A549 (cell line): Measurements from ENCODE around the gene ERLIN1. TPM values are rescaled to one million over a fixed set of nuclear protein-coding genes. Genes with fewer than 3 reads are reported as not detected.

ENCODE experiments used
- ATAC-seq, 2 experiments: fragments of 200-7000 bp in 1 of 2; fragments of >200 bp in 1 of 2; cut with Nextera tagmentation in 1 of 2; cut with Tn5 transposase in 1 of 2; 3 replicates each; pipeline versions ENCODE4 v1.8.0 to v1.9.1; 2018 to 2020; ENCODE audit warnings: mild to moderate bottlenecking in 1 of 2, moderate library complexity in 1 of 2
- CTCF ChIA-PET: fragments of 300-600 bp; sonication (Branson Sonifier 250); formaldehyde crosslinking; extraction: SDS; loops from one replicate; lab custom pipeline; 2021; ENCODE audit warnings: antibody characterized with exemption, inconsistent platforms; lab: Yijun Ruan, JAX
- POLR2A ChIA-PET: fragments of 350-600 bp; formaldehyde crosslinking; extraction: SDS; loops from one replicate; lab custom pipeline; 2021; ENCODE audit warnings: antibody characterized with exemption, inconsistent platforms; lab: Yijun Ruan, JAX
- DNase-seq, 2 experiments: peaks; one replicate each; pipeline versions ENCODE4 v3.0.0 to v3.0.0-alpha.2; 2011 to 2016; ENCODE audit warnings: low read depth in 1 of 2, low spot score in 1 of 2
- FAIRE-seq: peaks from 2 replicates; lab custom pipeline; 2011; peaks lifted over from hg19 to GRCh38; lab: Jason Lieb, UNC
- H3K27ac ChIP-seq, 2 experiments: fragments of >200 bp; sonication (Bioruptor Twin); formaldehyde crosslinking; 3 replicates each; pipeline ENCODE4 v1.5.1; 2016 to 2017
- H3K4me1 ChIP-seq: fragments of >200 bp; sonication (Bioruptor Twin); formaldehyde crosslinking; 3 replicates; pipeline ENCODE4 v1.6.1; 2016
- H3K4me2 ChIP-seq: fragments of >200 bp; sonication (Bioruptor Twin); formaldehyde crosslinking; 3 replicates; pipeline ENCODE4 v1.6.1; 2016
- H3K4me3 ChIP-seq: fragments of >200 bp; sonication (Bioruptor Twin); formaldehyde crosslinking; 3 replicates; pipeline ENCODE4 v1.5.1; 2016
- H3K9me3 ChIP-seq: fragments of >200 bp; sonication (Bioruptor Twin); formaldehyde crosslinking; 3 replicates; pipeline ENCODE4 v1.6.1; 2016
- CBX2 ChIP-seq: fragments of 200-600 bp; sonication (generic); IDR thresholded peaks from 2 replicates; pipeline ENCODE4 v1.6.1; 2016; ENCODE audit warnings: low read depth, mild to moderate bottlenecking, borderline replicate concordance
- CEBPB ChIP-seq, 2 experiments: fragments of >200 bp in 1 of 2; sonication (Bioruptor Twin) in 1 of 2; formaldehyde crosslinking in 1 of 2; IDR thresholded peaks; 2 replicates each; pipeline ENCODE4 v1.6.1; 2012 to 2016
- CHD2 ChIP-seq: fragments of 150-350 bp; IDR thresholded peaks from 2 replicates; pipeline ENCODE4 v1.6.1; 2014; ENCODE audit warnings: low read length; ENCODE audit not compliant: partially characterized antibody
- CHD4 ChIP-seq: fragments of 200-600 bp; sonication (generic); IDR thresholded peaks from 2 replicates; pipeline ENCODE4 v1.6.1; 2016; ENCODE audit warnings: antibody characterized with exemption, mild to moderate bottlenecking, borderline replicate concordance
- EHMT2 ChIP-seq: fragments of 200-600 bp; sonication (generic); IDR thresholded peaks from 2 replicates; pipeline ENCODE4 v1.6.1; 2016; ENCODE audit warnings: antibody characterized with exemption, low read depth, mild to moderate bottlenecking, moderate library complexity
- EP300 ChIP-seq, 2 experiments: fragments of >200 bp; sonication (Bioruptor Twin); formaldehyde crosslinking; IDR thresholded peaks; 2 replicates in 1 of 2; 3 replicates in 1 of 2; pipeline ENCODE4 v1.6.1; 2016 to 2017
- HES2 ChIP-seq: fragments of >200 bp; sonication (Bioruptor Twin); formaldehyde crosslinking; IDR thresholded peaks from 2 replicates; pipeline ENCODE4 v1.6.1; 2016
- HOXB5 ChIP-seq: fragments of 250-450 bp; sonication (Bioruptor Pico); IDR thresholded peaks from 2 replicates; pipeline ENCODE4 v1.5.0; 2020; ENCODE audit warnings: mild to moderate bottlenecking, moderate library complexity
- KDM1A ChIP-seq: fragments of 200-600 bp; sonication (generic); IDR thresholded peaks from 2 replicates; pipeline ENCODE4 v1.6.1; 2016; ENCODE audit warnings: low read depth, mild to moderate bottlenecking
- PHF8 ChIP-seq: fragments of 200-600 bp; sonication (generic); IDR thresholded peaks from 2 replicates; pipeline ENCODE4 v1.6.1; 2016; ENCODE audit warnings: low read depth, mild to moderate bottlenecking, antibody characterized with exemption, moderate library complexity, borderline replicate concordance
- POLR2A ChIP-seq: IDR thresholded peaks from 2 replicates; pipeline ENCODE4 v1.6.1; 2012; ENCODE audit warnings: mild to moderate bottlenecking, low read length
- RAD21 ChIP-seq, 2 experiments: fragments of >200 bp in 1 of 2; sonication (Bioruptor Twin) in 1 of 2; formaldehyde crosslinking in 1 of 2; IDR thresholded peaks in 1 of 2; conservative IDR thresholded peaks in 1 of 2; 2 replicates in 1 of 2; 3 replicates in 1 of 2; pipeline ENCODE4 v1.6.1; 2012 to 2018; ENCODE audit warnings: inconsistent platforms in 1 of 2
- RFX5 ChIP-seq: fragments of 450-650 bp; IDR thresholded peaks from 2 replicates; pipeline ENCODE4 v1.7.1; 2014; ENCODE audit warnings: antibody characterized with exemption, mild to moderate bottlenecking, moderate library complexity
- SMC3 ChIP-seq: fragments of >200 bp; sonication (Bioruptor Twin); formaldehyde crosslinking; IDR thresholded peaks from 3 replicates; pipeline ENCODE4 v1.6.1; 2018; ENCODE audit warnings: inconsistent platforms
- TFCP2L1 ChIP-seq: fragments of 250-450 bp; sonication (Bioruptor Pico); IDR thresholded peaks from 2 replicates; pipeline ENCODE4 v1.5.0; 2021; ENCODE audit warnings: mild to moderate bottlenecking
- TP53 ChIP-seq: fragments of 250-450 bp; sonication (Bioruptor Pico); IDR thresholded peaks from 2 replicates; pipeline ENCODE4 v1.5.0; 2021; ENCODE audit warnings: mild to moderate bottlenecking, moderate library complexity
- ZC3H11A ChIP-seq: fragments of 450-650 bp; IDR thresholded peaks from 2 replicates; pipeline ENCODE4 v1.6.1; 2014; ENCODE audit warnings: antibody characterized with exemption, mild to moderate bottlenecking
- ZNF302 ChIP-seq: fragments of 250-450 bp; sonication (Bioruptor Pico); IDR thresholded peaks from 2 replicates; pipeline ENCODE4 v1.9.0; 2021; ENCODE audit warnings: inconsistent platforms, mild to moderate bottlenecking, moderate library complexity
- WGBS: methylation state at CpG from one replicate; pipeline ENCODE4 v1.1.6; 2017; ENCODE audit errors: missing lambda C conversion rate; 5-methylcytosine and 5-hydroxymethylcytosine counted together
- polyA plus RNA-seq, 4 experiments: library from polyadenylated mRNA; depleted of rRNA in 3 of 4; stranded (reverse); fragments of >200 nt; fragmentation: RNase III in 1 of 4; extraction: RNeasy Plus Mini Kit Qiagen cat#74134 plus additional on column Dnase treatment in 1 of 4; gene quantifications; 2 replicates in 3 of 4; 3 replicates in 1 of 4; pipeline ENCODE4 v1.2.3, GENCODE V29; 2011 to 2017
- TF ChIP-seq, protein P1 (sequence below): fragments of 200-600 bp; sonication (generic); IDR thresholded peaks from 2 replicates; pipeline ENCODE4 v1.6.1; 2016; ENCODE audit warnings: antibody characterized with exemption, mild to moderate bottlenecking, moderate library complexity
- TF ChIP-seq, protein P2 (sequence below): IDR thresholded peaks from 2 replicates; pipeline ENCODE4 v1.6.1; 2012; ENCODE audit warnings: low read depth, borderline replicate concordance

The ERLIN1 gene
- polyA plus RNA-seq, 2 of the 4 experiments (the other 2 are of a cell fraction) = 62.8 to 78.4 TPM

- 59% methylated on average over 3 of the region's 3 CpGs for whole genome bisulfite sequencing
- ATAC-seq = no peak
- CTCF ChIA-PET = interaction anchor here (0.9 to 1.4 kb wide), 2 partner anchors 9 kb away, joined by 4 read pairs; no protein-coding TSS in a partner anchor
These were observed 76.2 kb downstream of the ERLIN1 start for GRCh38 chr10:100109670-100110069.

GRCh38 chr10:100106865-100107264, 79.0 kb downstream of the ERLIN1 start:
- WGBS = 71% methylated on average over 11 of the region's 11 CpGs
- ChIA-PET POLR2A (no interaction called here), CTCF (interaction anchor here (0.6 kb wide), 1 partner anchor 123 kb away, joined by 3 read pairs; the partner anchor contains the start of gene CHUK)
- no peaks in the 10 kb centered on the region for H3K9me3 ChIP-seq
- FAIRE-seq (no peak), DNase-seq (no peak), ATAC-seq (no peak)
- TF ChIP-seq KDM1A = no peak
- no peak for TF ChIP-seq TFCP2L1 (CRISPR knock-in tag)
- no peak for TF ChIP-seq CEBPB (IDR thresholded peaks at IDR 0.05)
- TF ChIP-seq HES2 = no peak
- no peak for TF ChIP-seq CHD4
- TF ChIP-seq PHF8 = no peak
- no peak overlapping the region for H3K4me3 ChIP-seq
- no peak overlapping the region for H3K27ac ChIP-seq
- peaks cover 1% of the 10 kb centered on the region; the same call in 2 of the 3 replicates for H3K4me1 ChIP-seq
- no peak overlapping the region for H3K4me2 ChIP-seq

More at GRCh38 chr10:100109670-100110069, 76.2 kb downstream of the ERLIN1 start:
- Histone ChIP-seq H3K27ac (no peak overlapping the region), H3K4me3 (no peak overlapping the region), H3K4me1 (no peaks in the 10 kb centered on the region), H3K4me2 (no peak overlapping the region), H3K9me3 (no peaks in the 10 kb centered on the region)
- peak; percentile 64 for TF ChIP-seq CHD2
- no peak for TF ChIP-seq TFCP2L1 (CRISPR knock-in tag)
- TF ChIP-seq, protein P1, sequence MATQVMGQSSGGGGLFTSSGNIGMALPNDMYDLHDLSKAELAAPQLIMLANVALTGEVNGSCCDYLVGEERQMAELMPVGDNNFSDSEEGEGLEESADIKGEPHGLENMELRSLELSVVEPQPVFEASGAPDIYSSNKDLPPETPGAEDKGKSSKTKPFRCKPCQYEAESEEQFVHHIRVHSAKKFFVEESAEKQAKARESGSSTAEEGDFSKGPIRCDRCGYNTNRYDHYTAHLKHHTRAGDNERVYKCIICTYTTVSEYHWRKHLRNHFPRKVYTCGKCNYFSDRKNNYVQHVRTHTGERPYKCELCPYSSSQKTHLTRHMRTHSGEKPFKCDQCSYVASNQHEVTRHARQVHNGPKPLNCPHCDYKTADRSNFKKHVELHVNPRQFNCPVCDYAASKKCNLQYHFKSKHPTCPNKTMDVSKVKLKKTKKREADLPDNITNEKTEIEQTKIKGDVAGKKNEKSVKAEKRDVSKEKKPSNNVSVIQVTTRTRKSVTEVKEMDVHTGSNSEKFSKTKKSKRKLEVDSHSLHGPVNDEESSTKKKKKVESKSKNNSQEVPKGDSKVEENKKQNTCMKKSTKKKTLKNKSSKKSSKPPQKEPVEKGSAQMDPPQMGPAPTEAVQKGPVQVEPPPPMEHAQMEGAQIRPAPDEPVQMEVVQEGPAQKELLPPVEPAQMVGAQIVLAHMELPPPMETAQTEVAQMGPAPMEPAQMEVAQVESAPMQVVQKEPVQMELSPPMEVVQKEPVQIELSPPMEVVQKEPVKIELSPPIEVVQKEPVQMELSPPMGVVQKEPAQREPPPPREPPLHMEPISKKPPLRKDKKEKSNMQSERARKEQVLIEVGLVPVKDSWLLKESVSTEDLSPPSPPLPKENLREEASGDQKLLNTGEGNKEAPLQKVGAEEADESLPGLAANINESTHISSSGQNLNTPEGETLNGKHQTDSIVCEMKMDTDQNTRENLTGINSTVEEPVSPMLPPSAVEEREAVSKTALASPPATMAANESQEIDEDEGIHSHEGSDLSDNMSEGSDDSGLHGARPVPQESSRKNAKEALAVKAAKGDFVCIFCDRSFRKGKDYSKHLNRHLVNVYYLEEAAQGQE = peak; percentile 55
- FAIRE-seq (no peak), DNase-seq (no peak)
- POLR2A ChIA-PET = no interaction called here

- ChIA-PET POLR2A (no interaction called here), CTCF (no interaction called here)
- TF ChIP-seq, protein P2, sequence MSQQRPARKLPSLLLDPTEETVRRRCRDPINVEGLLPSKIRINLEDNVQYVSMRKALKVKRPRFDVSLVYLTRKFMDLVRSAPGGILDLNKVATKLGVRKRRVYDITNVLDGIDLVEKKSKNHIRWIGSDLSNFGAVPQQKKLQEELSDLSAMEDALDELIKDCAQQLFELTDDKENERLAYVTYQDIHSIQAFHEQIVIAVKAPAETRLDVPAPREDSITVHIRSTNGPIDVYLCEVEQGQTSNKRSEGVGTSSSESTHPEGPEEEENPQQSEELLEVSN = no peak
- TF ChIP-seq HOXB5 (CRISPR knock-in tag) (no peak), TP53 (CRISPR knock-in tag) (no peak), CHD4 (no peak), ZC3H11A (no peak), RFX5 (no peak), EHMT2 (no peak), CHD2 (no peak), TFCP2L1 (CRISPR knock-in tag) (no peak), CBX2 (no peak), KDM1A (no peak), EP300 (IDR thresholded peaks at IDR 0.05) (no peak), POLR2A (no peak), RAD21 (conservative IDR thresholded peaks at IDR 0.05 in 1 of 2, IDR thresholded peaks at IDR 0.05 in 1 of 2) (no peak), ZNF302 (no peak), SMC3 (no peak)
- 78% methylated on average over 5 of the region's 5 CpGs for WGBS
- Histone ChIP-seq H3K9me3 (no peaks in the 10 kb centered on the region), H3K27ac (no peak overlapping the region), H3K4me3 (no peak overlapping the region), H3K4me2 (no peak overlapping the region), H3K4me1 (peaks cover 15% of the 10 kb centered on the region; the same call in 2 of the 3 replicates)
- no peak for ATAC-seq
- FAIRE-seq = no peak
- DNase-seq = no peak
These were observed 81.5 kb downstream of the ERLIN1 start for GRCh38 chr10:100104300-100104699.
